Activated naive CD4-positive, alpha-beta T cell treated with anti-CD3 and anti-CD28 coated beads, Interleukin-2, amount 50 U/mL, for 24 hours (primary cell): ENCODE measurements around the gene COG5.

ENCODE experiments used
- H3K27ac Mint-ChIP-seq: one replicate; pipeline ENCODE4 v1.8.0; 2021; ENCODE audit warnings: mild to moderate bottlenecking, mixed read lengths
- H3K27me3 Mint-ChIP-seq: one replicate; pipeline ENCODE4 v1.8.0; 2021; ENCODE audit warnings: mixed read lengths
- H3K36me3 Mint-ChIP-seq: one replicate; pipeline ENCODE4 v1.8.0; 2021; ENCODE audit warnings: mixed read lengths
- H3K4me1 Mint-ChIP-seq: one replicate; pipeline ENCODE4 v1.8.0; 2021; ENCODE audit warnings: mixed read lengths
- H3K4me3 Mint-ChIP-seq: one replicate; pipeline ENCODE4 v1.8.0; 2021; ENCODE audit warnings: mild to moderate bottlenecking, mixed read lengths
- H3K9me3 Mint-ChIP-seq: one replicate; pipeline ENCODE4 v1.8.0; 2021; ENCODE audit warnings: mixed read lengths

Gene COG5

DNA sequence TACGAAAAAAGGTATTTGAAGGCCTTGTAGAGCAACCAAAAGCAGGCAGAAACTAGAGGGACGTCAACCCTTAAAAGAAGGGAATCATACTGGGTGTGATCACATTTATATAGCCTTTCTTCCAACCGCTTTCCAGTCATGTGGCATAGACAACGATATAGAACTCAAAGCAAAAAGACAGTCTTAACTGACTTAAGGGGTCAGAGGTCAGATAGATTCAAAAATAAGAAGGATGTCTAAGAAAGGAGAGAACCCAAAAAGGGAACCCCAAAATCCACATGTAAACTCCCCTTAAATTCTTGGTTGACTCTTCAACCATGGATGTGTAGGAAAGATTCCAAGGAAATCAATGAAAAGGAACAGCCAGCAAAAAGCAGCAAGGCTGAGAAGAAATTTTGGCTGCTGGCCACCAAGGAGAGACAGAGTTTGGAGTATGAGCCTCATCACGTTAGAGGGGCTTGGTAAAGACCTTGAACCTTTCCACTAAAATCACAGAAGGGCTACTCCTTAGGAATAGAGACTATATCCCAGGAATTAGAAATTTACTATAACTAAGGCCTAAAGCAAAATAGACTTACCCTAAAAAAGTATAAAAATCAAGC, 24.9 kb upstream of the COG5 start:
- Mint-ChIP-seq H3K27ac (no peak overlapping the region), H3K4me3 (no peak overlapping the region), H3K4me1 (no peaks in the 10 kb centered on the region), H3K36me3 (peaks cover 14% of the 10 kb centered on the region), H3K9me3 (no peaks in the 10 kb centered on the region), H3K27me3 (no peaks in the 10 kb centered on the region)

DNA sequence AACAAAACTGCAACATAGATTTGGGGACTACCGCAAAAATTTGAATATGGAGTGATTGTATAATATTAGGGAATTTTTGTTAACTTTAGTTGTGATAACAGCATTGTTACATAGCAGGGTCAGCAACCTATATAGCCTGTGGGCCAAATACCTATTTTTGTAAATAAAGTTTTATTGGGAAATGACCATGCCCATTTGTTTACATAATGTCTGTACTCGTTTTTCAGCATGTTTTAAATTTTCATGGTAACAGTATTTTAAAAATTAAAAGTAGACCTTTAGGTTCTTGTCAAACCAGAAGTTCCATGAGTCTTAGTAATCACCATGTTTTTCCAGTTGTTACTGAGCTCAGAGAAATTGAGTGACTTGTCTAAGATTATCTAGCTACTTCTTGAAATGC, 21.0 kb upstream of the COG5 start:
- Mint-ChIP-seq H3K4me1 (peaks cover 23% of the 10 kb centered on the region), H3K27me3 (no peaks in the 10 kb centered on the region), H3K9me3 (no peaks in the 10 kb centered on the region), H3K27ac (no peak overlapping the region), H3K4me3 (no peak overlapping the region), H3K36me3 (peaks cover 14% of the 10 kb centered on the region)

DNA sequence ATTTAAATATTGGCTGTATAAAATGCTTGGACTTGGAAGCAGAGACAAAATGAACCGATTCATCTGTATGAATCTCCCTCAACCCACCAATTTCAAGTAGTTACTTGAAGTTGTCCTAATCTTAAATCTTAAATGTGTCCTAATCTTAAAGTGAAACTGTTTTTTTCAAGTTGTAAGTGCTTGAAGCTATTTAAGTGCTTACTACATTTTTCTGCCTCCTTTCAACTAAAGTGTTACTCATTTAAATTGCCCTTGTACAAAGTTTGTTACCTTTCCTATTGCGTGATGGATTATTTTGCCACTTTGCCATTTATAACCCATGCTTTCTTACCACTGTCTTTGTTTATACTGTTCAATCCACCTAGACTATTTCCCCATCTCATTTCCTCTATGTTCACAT, 19.2 kb upstream of the COG5 start:
- H3K9me3 Mint-ChIP-seq = no peaks in the 10 kb centered on the region
- H3K27ac Mint-ChIP-seq = no peak overlapping the region
- peaks cover 9% of the 10 kb centered on the region for H3K36me3 Mint-ChIP-seq
- H3K27me3 Mint-ChIP-seq = no peaks in the 10 kb centered on the region
- H3K4me3 Mint-ChIP-seq = no peak overlapping the region
- H3K4me1 Mint-ChIP-seq = peaks cover 23% of the 10 kb centered on the region

DNA sequence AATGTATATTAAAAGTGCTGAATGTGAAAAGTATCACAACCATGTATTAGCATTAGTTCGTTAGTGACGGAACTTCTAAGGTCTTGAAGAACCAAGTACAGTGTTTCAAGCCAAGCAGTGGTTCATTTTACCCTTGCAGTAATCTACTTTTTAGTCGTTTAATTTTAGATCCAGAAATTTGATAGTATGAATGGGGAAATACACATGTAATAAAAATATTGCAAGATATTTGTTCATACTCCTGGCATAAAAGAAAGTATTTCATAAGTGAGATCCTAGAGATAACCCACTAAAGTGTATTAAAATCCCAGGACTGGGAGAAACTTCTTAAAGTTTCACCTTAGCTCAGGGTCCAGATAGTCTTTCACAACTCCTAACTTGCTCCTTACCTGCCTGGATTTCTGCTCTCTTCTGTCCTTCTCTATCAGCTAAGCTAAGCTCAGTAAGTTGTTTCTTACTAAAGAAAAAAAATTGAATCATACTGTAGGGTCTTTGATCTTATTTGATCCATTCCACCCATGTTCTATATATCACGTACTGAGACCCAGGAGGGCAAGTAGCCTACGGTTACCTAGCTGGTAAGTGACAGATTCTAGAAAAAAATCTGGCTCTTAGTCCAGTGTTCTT, 17.8 kb upstream of the COG5 start:
- Mint-ChIP-seq H3K36me3 (peaks cover 9% of the 10 kb centered on the region), H3K27me3 (no peaks in the 10 kb centered on the region), H3K27ac (no peak overlapping the region), H3K4me3 (peak overlapping the region; percentile 78), H3K9me3 (no peaks in the 10 kb centered on the region), H3K4me1 (peaks cover 23% of the 10 kb centered on the region)

DNA sequence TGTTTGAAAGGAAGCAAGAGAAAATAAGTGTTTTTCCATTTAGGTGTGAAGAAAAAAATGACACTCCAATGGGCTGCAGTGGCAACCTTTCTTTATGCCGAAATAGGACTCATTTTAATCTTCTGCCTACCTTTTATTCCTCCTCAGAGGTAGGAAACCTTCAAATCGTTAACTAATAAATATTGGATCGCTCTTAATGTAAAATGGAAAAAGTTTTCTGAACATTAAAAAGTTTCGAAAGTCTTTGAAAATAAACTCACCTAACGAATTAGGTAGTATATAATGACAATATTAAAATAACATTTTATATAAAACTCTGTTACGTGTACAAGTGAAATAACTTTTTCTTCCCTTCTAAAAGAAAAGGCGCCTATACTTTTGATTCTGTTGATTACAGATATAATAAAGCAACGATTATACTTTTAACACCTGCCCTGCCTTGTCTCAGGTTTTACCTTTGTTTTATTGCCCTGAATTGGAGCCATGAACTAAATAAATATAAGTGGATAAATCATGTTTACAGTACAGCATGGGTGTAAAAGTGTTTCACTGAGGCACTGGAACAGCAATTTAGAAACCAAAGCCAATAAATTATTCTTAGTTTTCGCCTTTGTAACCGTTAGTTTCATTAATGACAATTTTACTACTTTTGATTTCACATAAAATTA, 17.1 kb upstream of the COG5 start:
- Mint-ChIP-seq H3K36me3 (peaks cover 7% of the 10 kb centered on the region), H3K4me1 (peaks cover 23% of the 10 kb centered on the region), H3K27ac (no peak overlapping the region), H3K27me3 (no peaks in the 10 kb centered on the region), H3K9me3 (no peaks in the 10 kb centered on the region), H3K4me3 (peak overlapping the region; percentile 78)

DNA sequence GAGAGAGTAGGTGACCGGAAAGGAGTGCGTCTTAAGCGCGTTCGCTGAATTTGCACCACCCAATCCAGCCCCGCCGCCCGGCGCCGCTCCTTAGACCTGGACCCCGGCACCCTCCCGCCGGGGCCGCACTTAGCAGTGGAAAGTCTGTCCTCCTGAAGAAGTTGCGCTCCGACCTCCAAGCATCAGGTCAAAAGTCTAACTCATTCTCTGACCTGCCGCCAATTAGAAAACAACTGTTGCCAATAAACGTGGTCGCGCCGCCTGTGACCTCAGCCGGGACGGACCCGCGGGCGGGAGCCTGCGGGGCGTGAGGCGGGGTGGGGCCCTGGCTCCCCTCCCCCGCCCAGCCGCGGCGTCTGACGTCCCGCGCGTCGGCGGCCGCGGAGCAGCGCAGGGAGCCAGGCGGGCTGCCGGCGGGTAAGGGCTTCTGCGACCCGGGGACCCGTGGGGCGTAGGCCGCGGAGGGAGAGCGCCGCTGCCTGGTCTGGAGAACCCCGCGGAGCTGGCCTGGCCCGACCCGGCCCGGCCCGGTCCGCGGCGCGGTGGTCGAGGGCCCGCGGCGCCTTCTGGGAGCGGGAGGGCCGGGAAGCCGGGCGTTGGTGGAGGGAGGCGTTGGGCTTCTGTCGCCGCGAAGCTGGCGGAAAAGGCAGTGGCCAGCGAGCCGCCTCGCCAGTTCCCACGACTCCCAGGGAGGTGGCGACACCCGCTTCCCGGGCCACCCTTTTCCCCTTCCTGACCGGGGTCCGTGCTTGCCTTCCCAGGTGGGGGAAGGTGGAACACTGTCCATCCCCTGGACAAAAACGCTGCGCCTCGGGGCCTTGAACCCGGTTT, 16.4 kb upstream of the COG5 start, which contains the start of gene BCAP29:
Gene BCAP29 (plus strand): TSS at position 362 of the 831 bp plus-strand sequence. CDS start 527 bp downstream, outside the sequence.
- Mint-ChIP-seq H3K27ac (peak within 1 kb of the TSS; percentile 79), H3K27me3 (no peaks in the 10 kb centered on the region), H3K36me3 (peaks cover 4% of the 10 kb centered on the region), H3K9me3 (no peaks in the 10 kb centered on the region), H3K4me1 (peaks cover 23% of the 10 kb centered on the region), H3K4me3 (peak within 1 kb of the TSS; percentile 87)

DNA sequence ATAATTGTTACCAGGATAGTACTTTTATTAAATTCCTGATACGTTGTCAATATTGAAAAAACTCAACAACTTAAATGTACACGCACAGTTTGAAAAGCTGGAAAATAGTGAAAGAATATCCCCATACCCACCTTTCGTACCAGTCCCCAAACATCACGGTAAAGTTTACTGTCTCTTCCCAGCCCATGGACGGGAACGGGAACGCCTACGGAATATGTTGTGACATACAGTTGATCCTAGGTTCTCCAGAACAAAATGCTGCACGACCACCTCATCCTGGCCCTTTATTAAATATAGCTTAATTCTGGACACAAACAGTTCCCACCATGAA, 15.8 kb upstream of the COG5 start:
- Mint-ChIP-seq H3K27ac (peak overlapping the region; percentile 30), H3K4me1 (peaks cover 23% of the 10 kb centered on the region), H3K4me3 (peak overlapping the region; percentile 87), H3K27me3 (no peaks in the 10 kb centered on the region), H3K9me3 (no peaks in the 10 kb centered on the region), H3K36me3 (peaks cover 4% of the 10 kb centered on the region)

DNA sequence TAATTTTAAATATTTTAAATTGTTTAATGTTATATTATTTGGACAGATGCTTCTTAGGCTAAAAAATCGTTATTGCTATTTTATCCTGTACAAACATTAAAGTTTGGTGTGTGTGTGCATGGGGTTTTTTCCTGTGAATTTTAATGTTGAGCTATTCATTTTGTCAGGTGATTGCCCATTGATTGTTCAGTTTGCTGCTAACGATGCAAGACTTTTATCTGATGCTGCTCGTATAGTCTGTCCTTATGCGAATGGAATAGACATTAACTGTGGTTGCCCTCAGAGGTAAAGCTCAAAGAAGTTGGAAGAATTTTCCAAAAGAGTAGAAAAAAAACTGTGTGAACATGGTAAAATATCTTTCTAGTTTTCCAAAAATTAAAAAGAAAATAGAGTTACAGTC, 9.8 kb upstream of the COG5 start:
- Mint-ChIP-seq H3K9me3 (no peaks in the 10 kb centered on the region), H3K36me3 (peaks cover 14% of the 10 kb centered on the region), H3K27ac (no peak overlapping the region), H3K4me3 (no peak overlapping the region), H3K27me3 (no peaks in the 10 kb centered on the region), H3K4me1 (peaks cover 4% of the 10 kb centered on the region)

DNA sequence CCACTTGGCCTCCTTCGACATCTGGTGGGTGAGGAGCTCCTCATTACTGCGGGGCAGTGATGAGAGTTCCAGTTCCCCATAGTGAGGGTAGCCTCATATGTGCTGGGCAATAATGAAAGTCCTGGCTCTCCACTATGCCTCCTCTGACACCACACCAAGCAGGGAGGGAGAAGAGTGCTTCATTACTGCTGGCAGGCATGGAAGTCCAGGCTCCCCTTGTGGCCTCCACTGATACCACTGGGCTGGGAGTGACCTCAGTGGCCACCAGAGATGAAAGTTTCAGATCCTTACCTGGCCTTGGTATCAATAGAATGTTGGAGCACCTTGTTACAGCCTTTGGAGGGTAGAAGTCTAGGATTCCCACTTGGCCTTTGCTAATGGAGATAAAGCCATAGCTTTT, 6.6 kb upstream of the COG5 start:
- no peak overlapping the region for H3K4me3 Mint-ChIP-seq
- H3K36me3 Mint-ChIP-seq = peaks cover 17% of the 10 kb centered on the region
- no peaks in the 10 kb centered on the region for H3K27me3 Mint-ChIP-seq
- H3K9me3 Mint-ChIP-seq = no peaks in the 10 kb centered on the region
- no peak overlapping the region for H3K27ac Mint-ChIP-seq
- peaks cover 15% of the 10 kb centered on the region for H3K4me1 Mint-ChIP-seq

DNA sequence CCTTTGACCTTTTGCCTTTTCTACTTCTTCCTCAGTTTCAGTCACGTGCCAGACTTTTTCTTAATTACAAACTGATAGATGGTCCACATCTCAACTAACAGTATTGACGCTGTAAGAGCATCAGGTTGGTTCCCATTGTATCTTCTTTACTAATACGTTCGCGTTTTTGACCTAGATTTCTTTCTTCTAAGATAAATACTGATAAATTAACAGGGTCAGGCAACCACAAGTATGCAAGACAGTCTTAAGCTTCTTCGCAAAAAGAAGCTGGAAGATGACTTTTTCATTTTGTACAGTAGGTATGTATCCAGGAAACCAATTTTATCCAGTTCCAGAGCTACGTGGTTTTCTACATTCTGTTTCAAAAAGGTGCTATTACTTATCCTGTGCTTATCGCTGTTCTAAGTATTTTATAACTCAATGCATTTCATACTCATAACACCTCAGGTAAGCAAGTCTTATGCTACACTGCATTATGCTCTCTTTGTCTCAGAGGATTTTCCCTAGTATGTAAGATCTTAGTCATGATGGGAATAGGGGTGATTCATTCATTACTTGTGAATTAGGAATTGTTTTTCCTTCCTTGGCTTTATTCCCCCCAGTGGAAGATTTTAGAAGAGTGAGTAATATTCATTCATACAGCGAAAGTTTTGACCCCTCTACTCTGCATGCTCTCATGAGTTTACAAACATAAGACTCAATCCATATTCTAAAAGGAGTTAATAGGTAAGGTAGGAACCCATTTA, 1.0 kb upstream of the COG5 start:
- H3K9me3 Mint-ChIP-seq = no peaks in the 10 kb centered on the region
- peak overlapping the region; percentile 88 for H3K4me3 Mint-ChIP-seq
- peak overlapping the region; percentile 96 for H3K27ac Mint-ChIP-seq
- no peaks in the 10 kb centered on the region for H3K27me3 Mint-ChIP-seq
- peaks cover 63% of the 10 kb centered on the region for H3K4me1 Mint-ChIP-seq
- peaks cover 8% of the 10 kb centered on the region for H3K36me3 Mint-ChIP-seq

DNA sequence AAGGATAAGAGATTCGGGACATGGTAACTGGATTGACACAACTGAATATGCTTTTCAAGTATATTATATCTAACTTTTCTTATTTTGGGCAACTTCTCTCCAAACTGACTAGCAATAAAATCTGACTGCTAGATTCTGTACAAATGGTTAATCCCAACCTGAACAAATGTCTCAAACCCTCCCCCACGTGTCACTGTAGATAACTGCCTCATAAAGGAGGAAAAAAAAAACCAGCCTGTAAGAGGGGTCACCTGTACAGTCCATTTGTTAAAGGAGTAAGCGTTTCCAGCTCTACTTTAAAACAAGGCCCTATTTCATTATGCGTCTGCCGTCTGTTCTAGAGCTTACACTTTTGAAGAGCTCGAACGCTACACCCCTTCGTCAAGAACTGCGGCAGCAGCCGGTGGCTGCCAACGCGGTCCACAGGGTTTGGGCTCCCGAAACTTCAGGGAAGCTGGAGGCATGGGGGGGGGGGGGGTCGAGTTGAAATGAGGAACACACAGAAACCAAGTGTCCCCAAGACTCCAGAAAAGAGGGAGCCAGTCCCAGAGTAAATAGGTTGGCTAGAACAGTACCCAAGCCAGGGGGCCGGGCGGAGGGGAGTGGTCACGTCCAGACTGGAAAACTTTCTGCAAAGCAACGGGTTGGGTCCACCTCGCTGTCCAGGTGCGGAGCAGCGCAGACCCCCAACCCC, 492 bp downstream of the COG5 start:
- peaks cover 67% of the 10 kb centered on the region for H3K4me1 Mint-ChIP-seq

DNA sequence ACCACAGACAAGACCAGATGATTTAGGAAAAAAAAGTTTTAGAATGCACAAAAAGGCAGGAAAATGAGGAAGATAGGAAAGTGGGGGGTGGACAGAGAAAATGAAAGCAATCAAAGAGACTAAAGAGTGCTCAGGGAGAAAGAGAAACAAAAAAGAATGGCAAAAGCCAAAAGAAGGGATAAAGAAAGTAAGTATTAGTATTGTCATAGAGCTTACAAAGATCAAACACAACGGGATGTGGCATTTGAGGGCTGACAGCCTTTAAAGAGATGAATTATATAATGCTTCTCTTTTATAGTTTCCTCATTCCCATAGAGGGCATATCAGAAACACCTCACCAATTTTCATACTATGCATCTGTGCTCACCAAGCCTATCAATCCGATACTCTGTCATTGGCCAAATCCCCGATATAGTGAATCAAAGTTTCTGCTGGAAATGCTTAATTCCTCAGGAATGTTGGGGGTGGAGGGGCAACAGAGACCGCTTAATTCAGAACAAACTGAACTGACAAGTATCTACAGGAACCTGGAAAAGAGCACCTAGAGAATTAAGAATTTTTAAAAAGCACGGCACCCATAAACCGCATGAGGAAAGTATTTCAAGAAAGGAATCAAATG, 2.7 kb downstream of the COG5 start:
- Mint-ChIP-seq H3K9me3 (no peaks in the 10 kb centered on the region), H3K4me1 (peaks cover 66% of the 10 kb centered on the region), H3K36me3 (peaks cover 6% of the 10 kb centered on the region), H3K27ac (peak overlapping the region; percentile 43), H3K27me3 (no peaks in the 10 kb centered on the region), H3K4me3 (peak overlapping the region; percentile 88)

More for the DNA sequence above, 492 bp downstream of the COG5 start:
- H3K36me3 Mint-ChIP-seq = peaks cover 3% of the 10 kb centered on the region
- peak overlapping the region; percentile 88 for H3K4me3 Mint-ChIP-seq
- no peaks in the 10 kb centered on the region for H3K9me3 Mint-ChIP-seq
- H3K27ac Mint-ChIP-seq = peak overlapping the region; percentile 92
- no peaks in the 10 kb centered on the region for H3K27me3 Mint-ChIP-seq

DNA sequence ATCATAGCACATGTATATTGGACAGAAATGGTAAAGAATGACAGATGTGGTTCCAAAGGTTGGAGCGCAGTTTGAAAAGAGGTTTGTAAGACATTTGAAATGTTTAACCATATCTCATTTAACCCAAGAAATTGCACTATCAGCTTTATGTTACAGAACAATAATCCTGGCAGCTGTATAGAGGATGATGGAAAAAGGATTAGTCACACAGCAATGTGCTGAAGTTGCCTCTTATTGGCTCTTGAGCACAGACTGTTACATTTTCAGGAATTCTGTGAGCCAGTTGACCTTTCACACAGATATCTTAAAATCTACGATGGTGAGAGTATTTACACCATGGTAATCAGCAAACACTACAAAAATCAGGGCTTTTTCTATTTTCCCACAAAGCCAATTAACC, 3.9 kb downstream of the COG5 start:
- H3K4me1 Mint-ChIP-seq = peaks cover 67% of the 10 kb centered on the region
- peaks cover 15% of the 10 kb centered on the region for H3K36me3 Mint-ChIP-seq
- H3K4me3 Mint-ChIP-seq = peak overlapping the region; percentile 20
- peak overlapping the region; percentile 76 for H3K27ac Mint-ChIP-seq
- H3K27me3 Mint-ChIP-seq = no peaks in the 10 kb centered on the region
- H3K9me3 Mint-ChIP-seq = no peaks in the 10 kb centered on the region

DNA sequence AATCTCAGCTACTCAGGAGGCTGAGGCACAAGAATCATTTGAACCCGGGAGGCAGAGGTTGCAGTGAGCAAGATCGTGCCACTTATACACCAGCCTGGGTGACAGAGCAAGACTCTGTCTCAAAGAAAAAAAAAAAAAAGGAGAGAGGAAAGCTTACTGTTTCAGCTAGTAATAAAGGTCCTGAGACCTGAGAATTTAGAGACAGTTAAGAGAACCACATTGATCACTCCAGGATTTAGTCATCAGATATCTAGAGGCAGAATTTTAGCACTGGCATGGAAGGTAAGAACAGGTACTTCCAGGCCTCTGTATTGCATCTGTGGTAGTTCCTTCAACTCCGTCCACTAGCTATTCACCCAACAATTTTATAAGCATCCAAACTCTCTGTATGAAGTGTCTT, 7.8 kb downstream of the COG5 start:
- Mint-ChIP-seq H3K36me3 (peaks cover 24% of the 10 kb centered on the region), H3K4me1 (peaks cover 64% of the 10 kb centered on the region), H3K27me3 (no peaks in the 10 kb centered on the region), H3K4me3 (no peak overlapping the region), H3K9me3 (no peaks in the 10 kb centered on the region), H3K27ac (no peak overlapping the region)
